ENCODE measurements around the gene RNF169. TPM values are rescaled to one million over a fixed set of nuclear protein-coding genes. Genes with fewer than 3 reads are reported as not detected.

The RNF169 gene
- total and polyA plus RNA-seq, 9 of the 15 experiments (the other 6 are each of a cell fraction or from before 2014, with no cell fraction given), result 0.68 to 18.1 (median 10.1) TPM

GRCh38 chr11:74726547-74727182, 22.0 kb upstream of the RNF169 start (continued):
- no peak for TF ChIP-seq HDAC6 (IDR thresholded peaks at IDR 0.05; ENCODE audit: low read depth, low read length)
- TF ChIP-seq ZNF76 (CRISPR knock-in tag; IDR thresholded peaks at IDR 0.05; ENCODE audit: borderline replicate concordance), result no peak
- TF ChIP-seq RFX1 (IDR thresholded peaks at IDR 0.05), result no peak
- peak; percentile 50; the same call in 1 of the 2 replicates for TF ChIP-seq STAG1 (CRISPR knock-in tag; IDR thresholded peaks at IDR 0.05; ENCODE audit: borderline replicate concordance)
- no peak for TF ChIP-seq POLR2A (conservative IDR thresholded peaks at IDR 0.05)
- no peak for TF ChIP-seq CREBBP (IDR thresholded peaks at IDR 0.05; ENCODE audit: low read depth, low read length)
- no peak for TF ChIP-seq HLTF (IDR thresholded peaks at IDR 0.05)
- no peak for TF ChIP-seq MNT (conservative IDR thresholded peaks at IDR 0.05)

GRCh38 chr11:74729397-74729796, 19.3 kb upstream of the RNF169 start:
- H3K4me3 ChIP-seq, result no peak overlapping the region
- no peak overlapping the region for H3K9ac ChIP-seq (ENCODE audit: insufficient read depth in 1 of 2, low read depth in 2 of 2, low read length in 2 of 2)
- intact Hi-C loops (cut with micrococcal nuclease), result loop anchor here (5.0 kb wide), 1 partner anchor 117 kb away; no protein-coding TSS in a partner anchor
- ATAC-seq (no peak), FAIRE-seq (no peak), DNase-seq (ENCODE audit: extremely low read depth in 1 of 4, low spot score in 3 of 4) (no peak)
- ChIA-PET CTCF (ENCODE audit: low intra/inter-chr PET ratio) (no interaction called here), POLR2A (interaction anchor here (0.8 to 1.0 kb wide), 2 partner anchors 15 to 521 kb away, joined by 3 read pairs; no protein-coding TSS in a partner anchor)
- peaks cover 53 to 66% of the 10 kb centered on the region in 2 experiments for H3K27me3 ChIP-seq (ENCODE audit: control insufficient read depth in 2 of 2, insufficient read depth in 2 of 2, low read length in 2 of 2)
- no peaks in the 10 kb centered on the region for H3K36me3 ChIP-seq (ENCODE audit: control insufficient read depth, insufficient read depth, low read length)
- H2AFZ ChIP-seq (ENCODE audit: low read depth, low read length), result no peak overlapping the region
- H3K4me2 ChIP-seq (ENCODE audit: insufficient read depth, low read length), result no peak overlapping the region
- in situ Hi-C loops (cut with MboI), result no loop called here
- peaks cover 0 to 10% of the 10 kb centered on the region in 2 experiments; a peak in 1 of 5 replicates for H3K4me1 ChIP-seq (replicated peaks in 1 of 2; ENCODE audit: control insufficient read depth in 2 of 2, insufficient read depth in 2 of 2, low read length in 2 of 2)
- no peaks in the 10 kb centered on the region for H3K9me1 ChIP-seq (ENCODE audit: control insufficient read depth, insufficient read depth, low read length)
- H4K20me1 ChIP-seq (replicated peaks; ENCODE audit: control insufficient read depth, insufficient read depth, low read length), result peaks cover 4% of the 10 kb centered on the region
- no peak overlapping the region for H3K27ac ChIP-seq (ENCODE audit: extremely low read depth, low read depth, low read length)
- no peaks in the 10 kb centered on the region; the same call in 1 of the 2 replicates for H3K9me3 ChIP-seq (replicated peaks; ENCODE audit: control insufficient read depth, insufficient read depth, low read depth, low read length)
- H3K79me2 ChIP-seq (ENCODE audit: control insufficient read depth, insufficient read depth, low read length), result no peaks in the 10 kb centered on the region
- 0% methylated on average over 4 of the region's 4 CpGs for WGBS (ENCODE audit: insufficient coverage, low coverage, missing lambda C conversion rate)
- BruUV-seq (replicated peaks), result no TSS peak
- no peak for TF ChIP-seq JUN (IDR thresholded peaks at IDR 0.05; ENCODE audit: borderline replicate concordance, low read depth, low read length)
- no peak for TF ChIP-seq JUN (CRISPR knock-in tag; IDR thresholded peaks at IDR 0.05; ENCODE audit: borderline replicate concordance)
- TF ChIP-seq REST (IDR thresholded peaks at IDR 0.05; ENCODE audit: borderline replicate concordance), result no peak
- TF ChIP-seq REST (CRISPR knock-in tag; IDR thresholded peaks at IDR 0.05; ENCODE audit: low read depth), result no peak

Measured in K562 (cell line).